ENCODE data around the gene JAKMIP2.
A peak's percentile ranks its signal among the peaks of the same experiment; 100 is the strongest.
"Not testable (repeated sequence)": the region's sequence is repeated elsewhere in the genome, so short reads cannot be mapped to it uniquely, and the experiment has no call there.

The JAKMIP2 gene

DNA sequence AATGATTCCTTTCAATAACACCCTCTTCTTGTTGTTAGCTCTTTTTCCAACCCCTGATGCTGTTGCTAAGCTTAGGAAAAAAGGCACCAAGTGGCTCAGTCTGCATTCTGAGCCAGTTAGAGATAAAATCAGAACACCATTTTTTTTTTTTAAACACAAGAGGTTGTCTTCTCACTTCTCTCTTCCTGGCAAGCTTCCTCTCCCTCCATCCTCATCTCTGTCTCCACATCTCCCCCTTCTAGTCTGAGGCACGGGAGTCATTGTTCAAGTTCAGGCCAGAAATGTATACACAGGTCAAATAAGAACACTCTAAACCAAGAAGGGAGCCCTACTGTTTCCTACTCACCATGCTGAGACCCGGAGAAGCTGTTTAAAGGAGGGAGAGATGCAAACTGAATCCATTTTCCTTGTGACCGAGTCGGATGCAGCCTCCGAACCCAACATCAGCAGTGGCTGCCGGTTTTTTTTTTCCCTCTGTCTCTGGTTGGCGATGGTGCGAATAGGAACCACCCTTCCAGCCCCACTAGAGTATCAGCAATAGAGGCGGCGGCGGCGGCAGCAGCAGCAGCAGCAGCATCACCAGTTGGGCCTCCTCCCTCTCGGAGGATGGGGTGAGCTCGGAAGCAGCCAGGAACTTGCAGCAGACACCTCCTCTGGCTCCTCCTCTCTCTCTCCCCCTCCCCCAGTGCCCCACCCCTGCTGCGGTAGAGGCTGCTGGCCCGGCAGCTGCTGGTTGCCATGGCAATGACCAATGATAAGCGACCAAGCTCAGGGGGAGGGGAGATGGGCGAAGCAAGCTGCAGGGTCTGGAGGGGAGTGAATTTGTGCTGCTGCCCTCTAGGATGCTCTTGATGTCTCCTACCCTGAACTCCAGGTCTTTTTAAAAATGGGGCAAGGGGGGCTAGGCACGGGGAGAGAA is at the start of gene JAKMIP2:
JAKMIP2 (minus strand) TSS at position 619 of the 919 bp plus-strand sequence. CDS start 110,922 bp downstream, outside the sequence.
- DNase-seq, result peak; percentile 87 to 90

DNA sequence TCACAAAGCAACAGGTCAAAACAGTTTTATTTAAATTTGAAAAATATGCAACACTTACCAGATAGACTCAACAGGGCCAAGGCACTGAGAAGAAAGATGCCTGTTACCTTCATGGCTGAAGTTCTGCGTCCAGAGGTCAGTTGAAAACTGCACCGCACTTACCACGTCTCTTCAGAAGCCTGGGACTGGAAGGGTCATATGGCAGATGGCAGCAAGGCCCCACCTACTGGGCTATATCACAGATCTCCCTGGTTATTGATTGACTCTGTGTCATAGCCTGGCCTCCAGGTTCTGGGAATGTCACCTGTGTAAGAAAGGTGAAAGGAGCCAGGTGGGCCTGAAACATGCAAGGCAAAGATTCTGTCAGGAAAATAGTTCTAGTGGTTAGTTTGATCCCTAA is 48.9 kb upstream of the JAKMIP2 start, which contains the start of gene SPINK1:
SPINK1 (minus strand) TSS at position 207 of the 400 bp plus-strand sequence; CDS start at position 113, 94 bp downstream.
- DNase-seq, result no peak

DNA sequence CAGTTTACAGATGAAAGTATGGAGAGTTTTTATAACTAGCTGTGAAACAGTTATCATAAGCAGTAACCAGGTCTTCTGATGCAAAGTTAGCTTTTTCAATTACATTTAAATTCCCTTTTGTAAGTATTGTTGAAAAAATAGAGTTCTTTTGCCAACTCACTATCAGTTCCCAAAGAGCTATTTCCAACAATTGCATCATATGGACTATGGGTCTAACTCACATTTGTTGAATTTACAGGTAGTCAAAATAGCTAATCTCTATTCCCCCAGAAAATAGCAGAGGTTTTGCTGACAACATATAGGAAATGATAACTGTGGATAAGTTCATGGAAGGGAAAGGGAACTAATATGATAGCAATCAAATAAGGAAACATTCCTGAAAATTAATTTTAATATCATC is 47.5 kb upstream of the JAKMIP2 start:
- DNase-seq, result no peak

DNA sequence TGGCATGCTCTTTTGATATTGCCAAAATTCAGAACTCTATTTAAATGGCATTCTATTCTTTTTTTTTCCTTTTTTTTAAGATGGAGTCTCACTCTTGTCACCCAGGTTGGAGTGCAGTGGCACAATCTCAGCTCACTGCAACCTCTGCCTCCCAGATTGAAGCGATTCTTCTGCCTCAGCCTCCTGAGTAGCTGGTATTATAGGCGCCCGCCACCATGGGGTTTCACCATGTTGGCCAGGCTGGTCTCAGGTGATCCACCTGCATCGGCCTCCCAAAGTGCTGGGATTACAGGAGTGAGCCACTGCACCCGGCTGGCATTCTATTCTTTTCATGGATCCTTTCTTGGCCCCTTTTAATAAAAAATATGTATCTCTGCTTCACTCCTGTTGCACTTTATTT is 44.5 kb upstream of the JAKMIP2 start:
- DNase-seq, result not testable (repeated sequence)

DNA sequence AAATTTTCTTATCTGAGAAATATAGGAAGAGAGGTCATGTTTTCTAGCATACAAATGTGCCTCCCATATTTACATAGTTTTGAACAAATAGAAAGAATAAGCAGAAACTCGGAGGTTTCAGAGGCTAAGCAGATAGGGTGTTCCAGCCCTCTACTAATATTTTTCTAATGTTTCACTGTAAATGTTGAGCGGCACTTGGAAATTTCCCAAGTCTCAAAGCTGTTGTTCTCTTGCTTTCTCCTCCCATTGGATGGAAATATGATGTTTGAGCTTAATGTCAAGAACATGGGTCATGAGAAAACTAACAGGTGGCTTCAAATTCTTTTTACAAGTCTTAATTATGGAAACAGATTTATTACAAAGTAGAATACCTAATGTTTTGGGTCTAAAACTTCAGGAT is 43.8 kb upstream of the JAKMIP2 start:
- no peak for DNase-seq

DNA sequence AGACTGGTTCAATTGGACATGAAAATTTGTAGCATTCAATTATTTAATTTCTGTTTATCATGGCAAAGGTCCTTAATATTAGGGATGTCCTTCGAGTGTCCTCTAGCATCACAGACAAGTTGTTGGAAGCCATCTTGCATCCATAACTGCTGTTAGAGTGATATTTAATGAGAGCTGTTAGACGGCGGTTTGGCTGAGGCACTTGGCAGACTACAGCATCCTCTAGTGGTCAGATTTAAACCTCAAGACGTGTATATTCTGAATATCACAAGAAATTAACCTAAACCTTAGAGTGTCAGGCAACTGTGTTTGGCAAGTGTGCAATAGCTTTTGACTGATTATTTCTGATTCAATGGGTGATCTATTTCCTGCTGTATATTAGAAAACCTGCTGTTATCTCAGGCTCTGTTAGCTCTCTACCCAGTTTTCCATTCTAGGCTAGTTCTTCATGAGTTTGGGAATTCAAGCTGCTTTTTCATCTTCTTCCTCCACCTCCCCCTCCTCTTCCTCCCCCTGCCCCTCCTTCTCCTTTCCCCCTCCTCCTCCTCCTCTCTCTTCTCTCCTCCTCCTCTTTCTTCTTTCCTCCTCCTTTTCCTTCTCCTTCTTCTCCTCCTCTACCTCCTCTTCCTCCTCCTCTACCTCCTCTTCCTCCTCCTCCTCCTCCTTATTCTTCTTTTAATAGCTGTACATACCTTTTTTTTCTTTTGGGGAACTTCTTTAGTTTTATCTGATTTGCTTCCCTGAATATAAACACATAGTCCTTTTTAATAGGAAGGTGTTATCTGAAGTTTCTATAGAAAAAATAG is 40.4 kb upstream of the JAKMIP2 start:
- DNase-seq, result peak; percentile 20 to 33

DNA sequence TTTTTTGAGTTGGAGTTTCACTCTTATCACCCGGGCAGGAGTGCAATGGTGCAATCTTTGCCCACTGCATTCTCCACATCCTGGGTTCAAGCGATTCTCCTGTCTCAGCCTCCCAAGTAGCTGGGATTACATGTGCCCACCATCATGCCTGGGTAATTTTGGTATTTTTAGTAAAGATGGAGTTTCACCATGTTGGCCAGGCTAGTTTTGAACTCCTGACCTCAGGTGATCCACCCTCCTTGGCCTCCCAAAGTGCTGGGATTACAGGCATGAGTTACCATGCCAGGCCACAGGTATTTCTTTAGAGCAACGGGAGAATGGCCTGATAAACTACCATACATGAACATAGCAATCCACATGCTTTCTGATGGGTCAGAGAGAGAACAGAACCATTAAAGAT is 39.7 kb upstream of the JAKMIP2 start:
- DNase-seq, result not testable (repeated sequence)

DNA sequence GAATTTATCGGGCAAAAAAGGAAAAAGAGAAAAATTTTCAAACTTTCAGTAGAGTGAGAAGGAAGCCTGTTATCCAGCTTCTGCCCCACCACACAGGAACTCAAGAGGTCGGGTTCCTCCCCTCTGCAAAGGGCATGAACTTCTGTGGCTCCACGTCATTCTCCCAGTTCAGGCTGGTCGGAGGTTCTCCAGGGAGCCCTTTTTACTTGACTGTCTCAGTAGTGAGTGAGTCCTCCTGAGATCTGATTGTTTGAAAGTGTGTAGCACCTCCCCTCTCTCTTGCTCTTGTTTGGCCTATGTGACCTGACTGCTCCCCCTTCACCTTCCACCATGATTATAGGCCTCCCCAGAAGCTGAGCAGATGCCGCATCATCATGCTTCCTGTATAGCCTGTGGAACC is 39.2 kb upstream of the JAKMIP2 start:
- DNase-seq, result no peak

DNA sequence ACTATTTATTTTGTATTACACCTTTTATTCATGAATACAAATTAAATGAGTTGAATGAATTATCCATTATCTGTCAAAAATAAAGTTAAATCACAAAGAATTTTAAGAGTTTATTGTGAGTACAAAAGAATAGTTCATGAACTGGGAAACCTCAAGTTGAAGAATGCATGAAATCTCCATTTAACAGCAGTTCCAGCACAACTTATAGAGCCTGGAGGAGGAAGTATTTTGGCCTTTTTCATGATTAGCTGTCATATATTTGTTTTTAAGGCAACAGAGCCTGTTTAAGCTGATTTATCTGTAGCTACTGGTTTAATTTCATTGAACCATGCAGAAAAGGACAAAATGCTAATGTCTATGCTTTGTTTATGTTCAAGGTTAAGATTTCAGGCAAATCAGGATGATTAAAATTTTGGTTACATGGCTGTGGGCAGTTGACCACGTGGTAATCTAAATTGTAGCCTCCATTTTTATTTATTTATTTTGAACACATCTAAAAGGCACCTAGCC is 36.8 kb upstream of the JAKMIP2 start:
- no peak for DNase-seq

DNA sequence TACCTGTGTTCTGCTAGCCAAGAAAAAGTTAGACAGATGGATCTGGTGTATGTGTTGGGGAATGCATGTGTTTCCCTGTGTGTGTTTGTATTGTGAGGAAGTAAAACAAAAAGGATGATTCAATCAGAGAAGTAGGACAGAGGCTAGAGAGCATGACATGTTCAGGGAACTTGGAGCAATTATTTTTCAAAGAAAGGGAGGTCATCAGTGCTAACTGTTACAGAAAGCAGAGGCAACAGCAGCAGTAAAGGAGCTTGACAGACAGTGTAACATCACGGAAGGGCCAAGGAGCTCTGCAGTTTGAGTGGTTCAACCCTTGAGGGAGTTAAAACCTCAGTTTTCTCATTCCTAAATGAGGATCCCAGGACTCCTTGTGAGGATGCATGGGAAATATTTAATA is 35.8 kb upstream of the JAKMIP2 start:
- no peak for DNase-seq

DNA sequence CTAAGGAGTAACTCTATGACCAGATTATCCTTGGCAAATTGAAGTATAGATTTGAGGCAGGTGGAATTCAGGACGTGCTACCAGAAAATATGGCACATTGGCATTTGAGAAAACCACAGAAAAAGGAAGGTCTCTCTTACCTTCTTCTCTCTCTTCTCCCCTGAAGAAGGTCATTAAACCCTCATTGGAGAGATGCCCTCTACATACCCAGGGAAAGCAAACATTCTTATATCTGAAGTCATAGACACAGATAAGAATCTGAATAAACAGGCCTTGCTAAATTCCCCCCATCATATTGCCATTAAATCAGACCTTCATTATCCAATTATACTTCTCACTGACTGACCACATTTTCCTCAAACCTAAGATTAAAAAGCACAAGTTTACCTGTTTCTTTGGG is 31.2 kb upstream of the JAKMIP2 start:
- no peak for DNase-seq

DNA sequence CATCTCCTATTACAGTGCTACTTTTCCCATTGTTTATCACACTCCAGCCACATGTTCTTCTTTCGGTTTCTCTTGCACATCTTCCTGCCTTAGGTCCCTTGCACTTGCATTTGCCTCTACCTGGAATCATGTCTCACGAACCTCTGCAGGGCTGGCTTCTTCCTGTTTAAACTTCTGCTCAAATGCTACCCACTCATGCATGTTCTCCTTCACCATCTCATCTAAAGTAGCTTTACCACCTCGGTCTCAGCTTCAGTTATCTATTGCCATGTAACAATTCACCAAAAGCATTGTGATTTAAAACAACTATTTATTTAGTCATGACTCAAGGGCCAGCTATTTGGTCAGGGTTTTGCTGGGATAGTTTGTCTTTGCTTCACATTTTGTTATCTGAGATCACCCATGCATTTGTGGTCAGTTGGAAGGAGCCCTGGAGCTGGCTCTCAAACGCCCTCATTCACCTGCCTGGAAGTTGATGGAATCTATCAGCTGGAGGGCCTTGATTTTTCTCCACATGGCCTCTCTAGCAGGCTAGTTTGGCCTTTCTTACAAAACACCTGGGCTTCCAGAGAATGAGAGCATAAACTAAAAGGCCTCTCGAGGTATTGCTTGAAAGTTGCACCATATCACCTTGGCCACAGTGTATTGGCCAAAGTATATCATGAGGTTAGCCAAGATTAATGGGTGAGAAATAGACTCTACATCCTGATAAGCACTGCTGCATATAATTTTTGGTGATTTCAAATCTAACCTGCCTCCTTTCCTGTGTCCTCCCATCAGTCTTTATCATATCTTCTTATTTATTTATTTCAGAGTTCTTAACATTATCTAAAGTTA is 27.5 kb upstream of the JAKMIP2 start:
- DNase-seq, result no peak

DNA sequence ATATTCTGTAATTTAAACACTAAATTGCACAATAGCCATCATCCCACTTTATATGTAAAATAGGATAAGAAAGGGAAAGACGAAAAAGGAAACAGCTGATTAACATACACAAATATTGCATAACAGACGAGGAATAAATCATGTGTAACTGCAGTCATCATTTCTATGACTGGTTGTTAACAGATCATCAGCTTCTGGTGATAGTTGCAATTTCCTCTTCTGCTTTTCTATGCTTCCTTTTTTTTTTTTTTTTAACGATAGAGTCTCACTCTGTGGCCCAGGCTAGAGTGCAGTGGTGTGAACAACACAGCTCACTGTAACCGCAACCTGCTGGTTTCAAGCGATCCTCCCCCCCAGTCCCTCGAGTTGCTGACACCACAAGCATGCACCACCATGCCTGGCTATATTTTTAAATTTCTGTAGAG is 22.5 kb upstream of the JAKMIP2 start:
- peak; percentile 18 to 32 for DNase-seq

DNA sequence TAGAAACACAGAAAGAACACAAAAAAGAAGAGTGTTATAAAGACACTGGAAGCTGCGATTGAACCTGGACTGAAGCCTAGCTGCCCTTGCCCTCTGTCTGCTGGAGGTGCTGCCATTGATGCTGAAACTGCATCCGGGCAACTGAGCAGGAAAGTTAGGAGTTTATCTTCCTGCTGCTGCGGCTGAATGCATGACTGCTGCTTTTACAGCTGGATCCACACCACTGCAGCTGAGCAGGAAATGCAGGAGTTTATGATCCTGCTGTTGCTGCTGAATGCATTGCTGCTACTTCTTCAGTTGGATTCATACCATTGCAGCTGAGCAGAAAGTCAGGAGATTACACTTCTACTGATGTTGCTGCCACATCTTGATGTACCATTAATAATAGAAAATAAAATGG is 21.8 kb upstream of the JAKMIP2 start:
- DNase-seq, result no peak

DNA sequence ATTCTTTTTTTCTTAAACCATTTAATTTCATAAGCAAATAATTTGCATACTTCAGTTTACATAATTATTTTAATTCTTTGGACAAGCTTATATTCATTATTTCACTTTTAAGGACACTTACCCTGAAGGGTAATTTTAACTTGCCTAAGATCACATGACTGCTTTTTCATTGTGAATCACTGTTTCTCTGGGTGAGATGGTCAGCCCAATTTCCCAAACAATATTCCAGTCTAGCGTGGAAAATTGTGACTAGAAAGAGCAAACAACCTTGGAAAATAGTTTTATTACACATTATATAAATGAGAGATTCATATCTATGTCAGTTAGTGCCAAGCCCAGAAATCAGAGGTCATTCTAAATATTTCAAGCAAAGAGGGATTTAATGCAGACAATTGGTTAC is 21.4 kb upstream of the JAKMIP2 start:
- DNase-seq, result no peak

DNA sequence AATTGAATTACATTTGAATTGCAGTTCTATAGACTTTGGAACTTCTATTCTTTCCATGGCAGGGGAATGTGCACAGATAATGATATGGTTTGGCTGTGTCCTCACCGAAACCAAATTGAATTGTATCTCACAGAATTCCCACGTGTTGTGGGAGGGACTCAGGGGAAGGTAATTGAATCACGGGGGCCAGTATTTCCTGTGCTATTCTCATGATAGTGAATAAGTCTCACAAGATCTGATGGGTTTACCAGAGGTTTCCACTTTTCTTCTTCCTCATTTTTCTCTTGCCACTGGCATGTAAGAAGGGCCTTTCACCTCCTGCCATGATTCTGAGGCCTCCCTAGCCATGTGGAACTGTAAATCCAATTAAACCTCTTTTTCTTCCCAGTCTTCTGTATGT is 20.6 kb upstream of the JAKMIP2 start:
- DNase-seq, result not testable (repeated sequence)

DNA sequence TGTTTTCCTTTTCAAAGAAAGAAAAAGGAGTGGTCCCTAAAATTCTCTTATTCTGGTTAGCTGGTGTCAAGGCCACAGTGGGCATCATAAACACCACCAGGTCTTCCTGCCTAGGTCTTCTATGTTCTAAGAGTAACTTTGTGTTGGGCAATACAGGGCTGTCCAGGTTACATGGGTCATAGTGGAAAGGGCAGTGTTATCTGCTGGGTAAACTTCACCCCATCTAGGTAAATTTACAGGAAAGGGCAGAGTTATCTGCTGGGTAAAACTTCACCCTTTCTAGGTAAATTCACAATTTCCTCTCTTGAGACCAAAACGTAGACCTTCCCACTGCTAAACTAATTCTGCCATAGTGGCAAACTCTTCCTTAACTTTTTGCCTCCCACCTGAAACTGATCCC is 18.9 kb upstream of the JAKMIP2 start:
- no peak for DNase-seq

DNA sequence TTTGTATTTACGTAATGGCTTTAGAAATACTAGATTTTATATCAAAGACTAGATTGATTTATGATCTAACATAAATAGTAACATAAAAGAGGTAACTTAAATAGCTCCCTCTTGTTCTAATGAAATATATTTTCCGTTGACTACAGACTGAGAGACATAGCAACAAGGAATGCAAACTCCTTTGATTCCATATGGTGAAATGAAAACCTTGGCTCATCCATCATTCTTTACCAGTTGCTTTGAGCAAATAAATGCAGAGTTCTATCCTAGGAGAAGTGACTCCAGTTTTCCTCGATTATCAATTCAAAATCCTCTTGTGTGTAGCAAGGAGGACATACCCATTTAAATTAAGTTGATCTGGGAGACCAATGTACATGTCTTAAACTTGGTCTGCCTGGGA is 18.0 kb upstream of the JAKMIP2 start:
- DNase-seq, result no peak

DNA sequence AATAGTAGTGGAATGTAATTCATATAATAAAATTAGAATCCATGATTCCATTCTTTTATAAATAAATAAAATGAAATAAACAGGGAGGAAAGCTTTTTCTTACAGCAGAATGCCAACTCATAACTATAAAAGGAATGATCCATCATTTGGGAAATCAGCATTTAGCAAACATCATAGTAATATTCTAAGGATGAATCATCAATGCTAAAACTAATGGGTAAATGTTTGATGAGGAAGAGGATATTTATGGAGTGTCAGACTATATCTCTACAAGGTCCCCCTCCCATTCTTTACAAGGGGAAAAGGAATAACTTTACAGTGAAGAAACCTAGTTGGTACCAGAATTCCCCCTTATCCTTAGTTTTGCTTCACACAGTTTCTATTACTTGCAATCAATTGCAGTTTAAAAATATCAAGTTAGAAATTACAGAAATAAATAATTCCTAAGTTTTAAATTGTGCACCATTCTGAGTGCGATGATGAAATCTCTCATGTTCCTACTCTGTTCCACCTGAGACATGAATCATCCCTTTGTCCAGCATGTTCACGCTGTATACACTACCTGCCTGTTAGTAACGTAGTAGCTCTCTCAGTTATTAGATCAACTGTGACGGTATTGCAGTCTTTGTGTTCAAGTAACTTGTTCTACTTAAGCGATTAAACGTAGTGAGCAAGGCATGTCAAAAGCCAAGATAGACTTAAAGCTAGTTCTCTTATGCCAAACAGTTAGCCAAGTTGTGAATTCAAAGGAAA is 14.2 kb upstream of the JAKMIP2 start:
- no peak for DNase-seq

DNA sequence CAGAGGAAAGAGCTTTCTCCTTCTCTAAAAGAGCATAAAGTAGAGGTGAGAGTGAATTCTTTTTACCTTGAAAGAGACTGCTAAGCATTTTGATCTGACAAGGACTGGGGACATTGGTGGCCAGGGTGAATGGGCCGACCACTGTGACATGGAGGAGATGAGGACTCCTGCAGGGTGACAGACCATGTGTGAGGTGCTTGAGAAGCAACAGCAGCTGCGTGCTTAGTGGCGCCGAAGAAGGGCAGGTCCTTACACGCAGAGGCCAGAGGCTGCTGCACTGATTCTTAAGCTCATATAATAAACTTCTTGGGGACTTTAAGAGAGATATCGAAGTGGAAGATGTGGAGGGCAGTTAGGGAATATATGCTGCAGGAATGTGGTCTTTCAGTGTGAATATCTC is 8.7 kb upstream of the JAKMIP2 start:
- DNase-seq, result no peak

DNA sequence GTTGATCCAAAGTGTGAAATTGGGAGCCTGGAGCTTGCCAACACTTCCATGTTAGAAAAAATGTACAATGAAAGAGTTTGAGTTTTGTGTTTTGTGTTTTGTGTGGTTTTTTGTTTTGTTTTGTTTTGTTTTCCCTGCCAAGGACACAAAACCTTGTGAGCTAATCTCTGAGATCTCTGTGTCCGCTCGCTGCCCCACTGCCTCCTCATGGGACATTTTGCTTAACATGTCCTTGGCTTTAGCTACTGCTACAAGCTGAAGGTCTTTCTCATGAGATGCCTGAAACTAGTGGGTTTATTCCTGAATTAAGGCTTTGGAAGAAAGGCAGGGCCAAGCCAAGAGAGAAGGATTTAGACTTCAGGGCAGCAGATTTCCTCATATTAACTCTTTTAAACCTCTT is 7.3 kb upstream of the JAKMIP2 start:
- no peak for DNase-seq

DNA sequence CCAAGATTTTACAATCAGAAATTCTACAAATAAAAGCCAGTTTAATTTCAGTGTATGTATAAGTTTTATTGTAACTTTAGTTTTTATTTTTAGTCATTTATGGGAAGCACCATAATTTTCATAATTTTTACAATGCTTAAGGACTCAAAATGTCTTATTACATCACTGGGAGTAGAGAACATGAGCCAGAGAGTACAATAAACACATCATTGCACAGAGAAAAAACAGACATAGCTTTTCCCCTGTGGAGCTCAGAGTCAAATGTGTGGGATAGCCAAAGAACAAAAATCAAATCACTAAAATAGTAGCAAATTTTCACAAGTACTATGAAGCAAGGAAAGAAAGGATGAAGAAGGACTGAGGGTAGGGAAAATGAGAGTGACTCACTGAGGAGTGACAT is 5.5 kb upstream of the JAKMIP2 start:
- DNase-seq, result no peak

Data from activated CD4-positive, alpha-beta T cell treated with anti-CD3 and anti-CD28 coated beads, Interleukin-2, amount 50 U/mL, for 48 hours (primary cell).